ENCODE data around the gene GABRA4. TPM values are rescaled to one million over a fixed set of nuclear protein-coding genes. Genes with fewer than 3 reads are reported as not detected.

The GABRA4 gene
- polyA plus RNA-seq, 1 of the 3 experiments (the other 2 are of a cell fraction) = not detected

GRCh38 chr4:46937493-46937892 lies 55.9 kb downstream of the GABRA4 start:
- Histone ChIP-seq H4K20me1 (ENCODE audit: insufficient read depth) (no peaks in the 10 kb centered on the region), H3K9me3 (no peaks in the 10 kb centered on the region), H3K9ac (no peak overlapping the region), H3K4me3 (ENCODE audit: low read depth in 2 of 2, low read length in 1 of 2) (no peak overlapping the region; a peak in 1 of 4 replicates), H3K9me2 (no peaks in the 10 kb centered on the region), H3K27ac (ENCODE audit: low read depth in 2 of 2, low read length in 1 of 2) (no peak overlapping the region), H3K4me2 (no peak overlapping the region), H3K4me1 (ENCODE audit: control insufficient read depth in 1 of 2, insufficient read depth in 2 of 2, low read depth in 1 of 2, low read length in 1 of 2) (no peaks in the 10 kb centered on the region; a peak in 1 of 4 replicates), H3F3A (replicated peaks; ENCODE audit: insufficient read depth) (no peaks in the 10 kb centered on the region), H2AFZ (ENCODE audit: low read depth) (no peak overlapping the region), H3K79me2 (ENCODE audit: insufficient read depth) (no peaks in the 10 kb centered on the region), H3K27me3 (ENCODE audit: insufficient read depth) (no peaks in the 10 kb centered on the region; the same call in 1 of the 2 replicates), H3K36me3 (replicated peaks in 1 of 2; ENCODE audit: control insufficient read depth in 1 of 2, insufficient read depth in 2 of 2, low read length in 1 of 2) (no peaks in the 10 kb centered on the region)
- ChIA-PET CTCF (interaction anchor here (0.7 to 1.1 kb wide), 3 partner anchors 15 to 19 kb away, joined by 3 to 4 read pairs (median 3); no protein-coding TSS in a partner anchor), POLR2A (no interaction called here)
- TF ChIP-seq MXI1 (IDR thresholded peaks at IDR 0.05; ENCODE audit: low read depth, low read length) = no peak
- TF ChIP-seq YY1 (IDR thresholded peaks at IDR 0.05; ENCODE audit: low read depth) = no peak
- TF ChIP-seq, protein P1, sequence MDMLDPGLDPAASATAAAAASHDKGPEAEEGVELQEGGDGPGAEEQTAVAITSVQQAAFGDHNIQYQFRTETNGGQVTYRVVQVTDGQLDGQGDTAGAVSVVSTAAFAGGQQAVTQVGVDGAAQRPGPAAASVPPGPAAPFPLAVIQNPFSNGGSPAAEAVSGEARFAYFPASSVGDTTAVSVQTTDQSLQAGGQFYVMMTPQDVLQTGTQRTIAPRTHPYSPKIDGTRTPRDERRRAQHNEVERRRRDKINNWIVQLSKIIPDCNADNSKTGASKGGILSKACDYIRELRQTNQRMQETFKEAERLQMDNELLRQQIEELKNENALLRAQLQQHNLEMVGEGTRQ (IDR thresholded peaks at IDR 0.05; ENCODE audit: borderline replicate concordance, low read depth, low read length) = no peak
- TF ChIP-seq JUND (IDR thresholded peaks at IDR 0.05) = no peak
- TF ChIP-seq, protein P2, sequence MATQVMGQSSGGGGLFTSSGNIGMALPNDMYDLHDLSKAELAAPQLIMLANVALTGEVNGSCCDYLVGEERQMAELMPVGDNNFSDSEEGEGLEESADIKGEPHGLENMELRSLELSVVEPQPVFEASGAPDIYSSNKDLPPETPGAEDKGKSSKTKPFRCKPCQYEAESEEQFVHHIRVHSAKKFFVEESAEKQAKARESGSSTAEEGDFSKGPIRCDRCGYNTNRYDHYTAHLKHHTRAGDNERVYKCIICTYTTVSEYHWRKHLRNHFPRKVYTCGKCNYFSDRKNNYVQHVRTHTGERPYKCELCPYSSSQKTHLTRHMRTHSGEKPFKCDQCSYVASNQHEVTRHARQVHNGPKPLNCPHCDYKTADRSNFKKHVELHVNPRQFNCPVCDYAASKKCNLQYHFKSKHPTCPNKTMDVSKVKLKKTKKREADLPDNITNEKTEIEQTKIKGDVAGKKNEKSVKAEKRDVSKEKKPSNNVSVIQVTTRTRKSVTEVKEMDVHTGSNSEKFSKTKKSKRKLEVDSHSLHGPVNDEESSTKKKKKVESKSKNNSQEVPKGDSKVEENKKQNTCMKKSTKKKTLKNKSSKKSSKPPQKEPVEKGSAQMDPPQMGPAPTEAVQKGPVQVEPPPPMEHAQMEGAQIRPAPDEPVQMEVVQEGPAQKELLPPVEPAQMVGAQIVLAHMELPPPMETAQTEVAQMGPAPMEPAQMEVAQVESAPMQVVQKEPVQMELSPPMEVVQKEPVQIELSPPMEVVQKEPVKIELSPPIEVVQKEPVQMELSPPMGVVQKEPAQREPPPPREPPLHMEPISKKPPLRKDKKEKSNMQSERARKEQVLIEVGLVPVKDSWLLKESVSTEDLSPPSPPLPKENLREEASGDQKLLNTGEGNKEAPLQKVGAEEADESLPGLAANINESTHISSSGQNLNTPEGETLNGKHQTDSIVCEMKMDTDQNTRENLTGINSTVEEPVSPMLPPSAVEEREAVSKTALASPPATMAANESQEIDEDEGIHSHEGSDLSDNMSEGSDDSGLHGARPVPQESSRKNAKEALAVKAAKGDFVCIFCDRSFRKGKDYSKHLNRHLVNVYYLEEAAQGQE (IDR thresholded peaks at IDR 0.05; ENCODE audit: low read depth, low read length) = no peak
- no peak for TF ChIP-seq FOSL2 (IDR thresholded peaks at IDR 0.05; ENCODE audit: borderline replicate concordance, low read depth)
- TF ChIP-seq CTCF (IDR thresholded peaks at IDR 0.05) = peak; percentile 45
- TF ChIP-seq EZH2phosphoT487 (IDR thresholded peaks at IDR 0.05; ENCODE audit: borderline replicate concordance, low read depth) = no peak
- 11% methylated on average over 1 of the region's 1 CpG for WGBS (ENCODE audit: low lambda C conversion rate)
- DNase-seq = no peak

- no peaks in the 10 kb centered on the region; the same call in 1 of the 2 replicates for H3K27me3 ChIP-seq (ENCODE audit: insufficient read depth)
- H3K4me1 ChIP-seq (ENCODE audit: control insufficient read depth in 1 of 2, insufficient read depth in 2 of 2, low read depth in 1 of 2, low read length in 1 of 2) = no peaks in the 10 kb centered on the region; a peak in 1 of 4 replicates
- H3K36me3 ChIP-seq (replicated peaks in 1 of 2; ENCODE audit: control insufficient read depth in 1 of 2, insufficient read depth in 2 of 2, low read length in 1 of 2) = no peaks in the 10 kb centered on the region
- H2AFZ ChIP-seq (ENCODE audit: low read depth) = no peak overlapping the region
- H3K4me3 ChIP-seq (ENCODE audit: low read depth in 2 of 2, low read length in 1 of 2) = no peak overlapping the region
- 25% methylated on average over 2 of the region's 2 CpGs for WGBS (ENCODE audit: low lambda C conversion rate)
- H4K20me1 ChIP-seq (ENCODE audit: insufficient read depth) = no peaks in the 10 kb centered on the region
- no peak overlapping the region for H3K9ac ChIP-seq
- ChIA-PET POLR2A (no interaction called here), CTCF (interaction anchor here (0.8 kb wide), 1 partner anchor 11 kb away, joined by 3 read pairs; no protein-coding TSS in a partner anchor)
- no peak overlapping the region for H3K4me2 ChIP-seq
- H3K79me2 ChIP-seq (ENCODE audit: insufficient read depth) = no peaks in the 10 kb centered on the region
- H3K27ac ChIP-seq (ENCODE audit: low read depth in 2 of 2, low read length in 1 of 2) = no peak overlapping the region
- no peaks in the 10 kb centered on the region for H3F3A ChIP-seq (replicated peaks; ENCODE audit: insufficient read depth)
- DNase-seq = no peak
- no peaks in the 10 kb centered on the region for H3K9me3 ChIP-seq
- no peaks in the 10 kb centered on the region for H3K9me2 ChIP-seq
- TF ChIP-seq, protein P2 (IDR thresholded peaks at IDR 0.05; ENCODE audit: low read depth, low read length) = no peak
- TF ChIP-seq PBX3 (IDR thresholded peaks at IDR 0.05) = no peak
- TF ChIP-seq CHD2 (IDR thresholded peaks at IDR 0.05; ENCODE audit: low read length, partially characterized antibody) = no peak
- TF ChIP-seq RAD21 (IDR thresholded peaks at IDR 0.05; ENCODE audit: low read length) = no peak
- TF ChIP-seq NFIC (IDR thresholded peaks at IDR 0.05; ENCODE audit: borderline replicate concordance) = no peak
- TF ChIP-seq EZH2phosphoT487 (IDR thresholded peaks at IDR 0.05; ENCODE audit: borderline replicate concordance, low read depth) = no peak
- no peak for TF ChIP-seq NRF1 (IDR thresholded peaks at IDR 0.05; ENCODE audit: low read depth, low read length)
- no peak for TF ChIP-seq FOXJ3 (CRISPR knock-in tag; IDR thresholded peaks at IDR 0.05)
- no peak for TF ChIP-seq SIN3A (IDR thresholded peaks at IDR 0.05; ENCODE audit: borderline replicate concordance, low read depth, low read length)
- TF ChIP-seq SMC3 (IDR thresholded peaks at IDR 0.05; ENCODE audit: low read depth, low read length) = no peak
Observed at GRCh38 chr4:46934726-46935125, 58.7 kb downstream of the GABRA4 start.

Data from SK-N-SH (cell line).